H9 (cell line): ENCODE results near the gene RGS14. TPM values are rescaled to one million over a fixed set of nuclear protein-coding genes. Genes with fewer than 3 reads are reported as not detected.

Source experiments
- DNase-seq: peaks from one replicate; pipeline ENCODE4 v3.0.0-alpha.2; 2017
- H2AFZ ChIP-seq: one replicate; pipeline ENCODE4 v1.6.1; 2013; ENCODE audit warnings: mild to moderate bottlenecking, low read length, control low read depth, moderate library complexity
- H2AK5ac ChIP-seq: 2 replicates; pipeline ENCODE4 v1.6.1; 2013; ENCODE audit warnings: low read length, control low read depth, mixed read lengths; ENCODE audit not compliant: insufficient read length
- H2BK120ac ChIP-seq: one replicate; pipeline ENCODE4 v1.6.1; 2013; ENCODE audit warnings: low read depth, mild to moderate bottlenecking, low read length, control low read depth, inconsistent platforms; ENCODE audit not compliant: poor library complexity, severe bottlenecking
- H2BK12ac ChIP-seq: 2 replicates; pipeline ENCODE4 v1.6.1; 2013; ENCODE audit warnings: low read length, control low read depth, mixed read lengths, low read depth; ENCODE audit not compliant: insufficient read length
- H2BK15ac ChIP-seq: 2 replicates; pipeline ENCODE4 v1.6.1; 2013; ENCODE audit warnings: low read depth, low read length, control low read depth
- H2BK20ac ChIP-seq: one replicate; pipeline ENCODE4 v1.6.1; 2013; ENCODE audit warnings: low read depth, mild to moderate bottlenecking, low read length, control low read depth, inconsistent platforms; ENCODE audit not compliant: poor library complexity, severe bottlenecking
- H2BK5ac ChIP-seq: 2 replicates; pipeline ENCODE4 v1.6.1; 2013; ENCODE audit warnings: low read length, control low read depth, mixed read lengths; ENCODE audit not compliant: insufficient read length
- H3K14ac ChIP-seq: 2 replicates; pipeline ENCODE4 v1.6.1; 2013; ENCODE audit warnings: low read length, control low read depth; ENCODE audit not compliant: insufficient read depth
- H3K18ac ChIP-seq: 2 replicates; pipeline ENCODE4 v1.6.1; 2013; ENCODE audit warnings: low read depth, mild to moderate bottlenecking, mixed read lengths, low read length, control low read depth; ENCODE audit not compliant: insufficient read length
- H3K23ac ChIP-seq: 2 replicates; pipeline ENCODE4 v1.6.1; 2013; ENCODE audit warnings: low read length, control low read depth, mixed read lengths, low read depth; ENCODE audit not compliant: insufficient read length
- H3K23me2 ChIP-seq: 2 replicates; pipeline ENCODE4 v1.6.1; 2013; ENCODE audit warnings: low read depth, mild to moderate bottlenecking, mixed read lengths, low read length, control low read depth; ENCODE audit not compliant: insufficient read length, poor library complexity, severe bottlenecking
- H3K27ac ChIP-seq: 2 replicates; pipeline ENCODE4 v1.5.1; 2013; ENCODE audit warnings: low read length, control low read depth, mixed read lengths, low read depth; ENCODE audit not compliant: insufficient read length
- H3K27me3 ChIP-seq: 2 replicates; pipeline ENCODE4 v1.6.1; 2013; ENCODE audit warnings: low read length, control low read depth, inconsistent platforms; ENCODE audit not compliant: insufficient read depth
- H3K4ac ChIP-seq: 2 replicates; pipeline ENCODE4 v1.6.1; 2013; ENCODE audit warnings: low read depth, mild to moderate bottlenecking, control low read depth, inconsistent platforms, low read length, moderate library complexity
- H3K4me1 ChIP-seq: 2 replicates; pipeline ENCODE4 v1.6.1; 2013; ENCODE audit warnings: low read length, control low read depth, inconsistent platforms; ENCODE audit not compliant: insufficient read depth
- H3K4me2 ChIP-seq: 2 replicates; pipeline ENCODE4 v1.6.1; 2013; ENCODE audit warnings: low read length, control low read depth, mixed read lengths; ENCODE audit not compliant: insufficient read length, insufficient read depth
- H3K56ac ChIP-seq: 2 replicates; pipeline ENCODE4 v1.6.1; 2013; ENCODE audit warnings: low read depth, mild to moderate bottlenecking, mixed read lengths, low read length, control low read depth; ENCODE audit not compliant: insufficient read length
- H3K79me1 ChIP-seq: 2 replicates; pipeline ENCODE4 v1.6.1; 2013; ENCODE audit warnings: low read depth, mild to moderate bottlenecking, moderate library complexity, low read length, control low read depth, inconsistent platforms; ENCODE audit not compliant: insufficient read depth, poor library complexity, severe bottlenecking
- H3K79me2 ChIP-seq: 2 replicates; pipeline ENCODE4 v1.6.1; 2013; ENCODE audit warnings: low read length, control low read depth, inconsistent platforms; ENCODE audit not compliant: insufficient read depth
- H3K9ac ChIP-seq: 2 replicates; pipeline ENCODE4 v1.6.1; 2013; ENCODE audit warnings: low read length, control low read depth, mixed read lengths; ENCODE audit not compliant: insufficient read length; ENCODE audit errors: extremely low read depth
- H3K9me3 ChIP-seq: one replicate; pipeline ENCODE4 v1.6.1; 2013; ENCODE audit warnings: low read depth, low read length, inconsistent platforms; ENCODE audit not compliant: control insufficient read depth
- H3T11ph ChIP-seq: one replicate; pipeline ENCODE4 v1.6.1; 2013; ENCODE audit warnings: mild to moderate bottlenecking, low read length, control low read depth, inconsistent platforms
- H4K20me1 ChIP-seq: one replicate; pipeline ENCODE4 v1.6.1; 2013; ENCODE audit not compliant: control insufficient read depth, insufficient read length, insufficient read depth
- H4K5ac ChIP-seq: 2 replicates; pipeline ENCODE4 v1.6.1; 2013; ENCODE audit warnings: low read depth, mild to moderate bottlenecking, mixed read lengths, low read length, control low read depth; ENCODE audit not compliant: insufficient read length
- H4K8ac ChIP-seq: replicated peaks from 2 replicates; pipeline ENCODE4 v1.6.1; 2013; ENCODE audit warnings: low read length, control low read depth, mixed read lengths, low read depth; ENCODE audit not compliant: insufficient read length
- H4K91ac ChIP-seq: 2 replicates; pipeline ENCODE4 v1.6.1; 2013; ENCODE audit warnings: low read depth, mild to moderate bottlenecking, moderate library complexity, mixed read lengths, low read length, control low read depth; ENCODE audit not compliant: insufficient read length
- H3K27ac Mint-ChIP-seq, 3 experiments: 2 replicates in 2 of 3; 3 replicates in 1 of 3; pipeline ENCODE4 v1.8.0; 2020 to 2021; ENCODE audit warnings: mixed read lengths in 3 of 3, mild to moderate bottlenecking in 1 of 3, moderate library complexity in 1 of 3
- H3K27me3 Mint-ChIP-seq: 2 replicates; pipeline ENCODE4 v1.8.0; 2021; ENCODE audit warnings: low read depth, mild to moderate bottlenecking, moderate library complexity, mixed read lengths
- H3K36me3 Mint-ChIP-seq, 3 experiments: 2 replicates in 2 of 3; 3 replicates in 1 of 3; pipeline ENCODE4 v1.8.0; 2020 to 2021; ENCODE audit warnings: low read depth in 3 of 3, mixed read lengths in 3 of 3; ENCODE audit not compliant: insufficient read depth in 1 of 3
- H3K4me1 Mint-ChIP-seq, 2 experiments: 2 replicates each; pipeline ENCODE4 v1.8.0; 2020; ENCODE audit warnings: mixed read lengths in 2 of 2
- H3K4me3 Mint-ChIP-seq, 2 experiments: 2 replicates in 1 of 2; 3 replicates in 1 of 2; pipeline ENCODE4 v1.8.0; 2020 to 2021; ENCODE audit warnings: mild to moderate bottlenecking in 2 of 2, mixed read lengths in 2 of 2, moderate library complexity in 1 of 2
- H3K9me3 Mint-ChIP-seq, 2 experiments: 2 replicates in 1 of 2; 3 replicates in 1 of 2; pipeline ENCODE4 v1.8.0; 2020; ENCODE audit warnings: mild to moderate bottlenecking in 2 of 2, mixed read lengths in 2 of 2, moderate library complexity in 1 of 2
- CTCF ChIP-seq: fragments of 200-600 bp; sonication (generic); conservative IDR thresholded peaks from 3 replicates; pipeline ENCODE4 v1.8.0; 2021; ENCODE audit warnings: antibody characterized with exemption, mild to moderate bottlenecking
- WGBS: extraction: QIAGEN DNeasy Blood & Tissue Kit; methylation state at CpG from one replicate; pipeline ENCODE4 v1.1.7; 2013; ENCODE audit warnings: missing lambda C conversion rate, low lambda C conversion rate, mixed read lengths; ENCODE audit not compliant: insufficient read length; ENCODE audit errors: extremely low coverage; 5-methylcytosine and 5-hydroxymethylcytosine counted together
- total RNA-seq: library from RNA; stranded (reverse); gene quantifications from 2 replicates; pipeline ENCODE4 v1.2.1, GENCODE V29; 2021

RGS14 gene
- total RNA-seq, 1 experiment from 2014 or later: 12.3 TPM

GRCh38 chr5:177405312-177405711 is 47.6 kb downstream of the RGS14 start:
- no peaks in the 10 kb centered on the region for H3K79me2 ChIP-seq
- H3K27ac ChIP-seq: no peak overlapping the region
- no peaks in the 10 kb centered on the region for H4K20me1 ChIP-seq
- no peaks in the 10 kb centered on the region for H3K36me3 Mint-ChIP-seq
- no peak for DNase-seq
- H2BK20ac ChIP-seq: no peak overlapping the region
- peaks cover 23% of the 10 kb centered on the region for H3K23me2 ChIP-seq
- H3K9me3 ChIP-seq: no peaks in the 10 kb centered on the region
- no peak overlapping the region for H3K14ac ChIP-seq
- no peak for TF ChIP-seq CTCF
- no peaks in the 10 kb centered on the region for H3K4me1 ChIP-seq
- H3K18ac ChIP-seq: no peak overlapping the region
- WGBS: no CpG with 5 or more reads among the region's 2 CpGs
- no peak overlapping the region for H2BK12ac ChIP-seq
- no peak overlapping the region for H3K23ac ChIP-seq
- no peak overlapping the region for H4K91ac ChIP-seq
- peaks cover 92% of the 10 kb centered on the region for H3K27me3 Mint-ChIP-seq
- H3K4me2 ChIP-seq: no peak overlapping the region
- peaks cover 0 to 2% of the 10 kb centered on the region in 2 experiments; a peak in 2 of 5 replicates for H3K9me3 Mint-ChIP-seq
- peak overlapping the region in 1 of 2 experiments; percentile 42; a peak in 1 of 5 replicates for H3K4me3 Mint-ChIP-seq
- H2AFZ ChIP-seq: no peak overlapping the region
- peaks cover 10 to 11% of the 10 kb centered on the region in 2 experiments for H3K4me1 Mint-ChIP-seq
- H3K27me3 ChIP-seq: peaks cover 12% of the 10 kb centered on the region; the same call in 1 of the 2 replicates
- no peak overlapping the region for H3K4ac ChIP-seq
- no peak overlapping the region for H2BK5ac ChIP-seq
- H3K27ac Mint-ChIP-seq: no peak overlapping the region
- no peak overlapping the region for H3K56ac ChIP-seq
- no peak overlapping the region for H2AK5ac ChIP-seq
- no peak overlapping the region for H3T11ph ChIP-seq
- H4K8ac ChIP-seq: no peak overlapping the region
- no peaks in the 10 kb centered on the region for H3K79me1 ChIP-seq
- no peak overlapping the region for H2BK15ac ChIP-seq
- no peak overlapping the region for H2BK120ac ChIP-seq
- H3K9ac ChIP-seq: no peak overlapping the region
- no peak overlapping the region for H4K5ac ChIP-seq
